Measurements from ENCODE around the gene RFX8.

DNA sequence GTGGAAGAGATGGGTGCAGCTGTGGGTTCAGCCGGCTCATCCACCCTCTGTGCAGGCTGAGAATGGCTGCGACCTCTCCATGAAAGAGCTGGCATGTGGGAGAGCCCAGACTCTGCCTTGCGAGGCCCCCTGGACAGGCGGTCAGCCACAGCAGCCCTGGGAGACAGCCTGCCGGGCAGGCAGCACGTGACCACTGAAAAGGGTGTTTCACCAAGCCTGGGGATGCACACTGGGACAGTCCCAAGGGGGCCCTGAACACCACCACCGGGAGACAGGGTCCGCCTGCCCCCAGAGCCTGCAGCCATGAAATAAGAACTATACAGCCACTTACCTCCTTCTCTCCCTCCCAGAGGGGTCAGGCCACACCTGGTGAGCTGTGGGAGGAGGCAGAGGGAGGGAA is 11.5 kb downstream of the RFX8 start:
- TF ChIP-seq, protein P1, sequence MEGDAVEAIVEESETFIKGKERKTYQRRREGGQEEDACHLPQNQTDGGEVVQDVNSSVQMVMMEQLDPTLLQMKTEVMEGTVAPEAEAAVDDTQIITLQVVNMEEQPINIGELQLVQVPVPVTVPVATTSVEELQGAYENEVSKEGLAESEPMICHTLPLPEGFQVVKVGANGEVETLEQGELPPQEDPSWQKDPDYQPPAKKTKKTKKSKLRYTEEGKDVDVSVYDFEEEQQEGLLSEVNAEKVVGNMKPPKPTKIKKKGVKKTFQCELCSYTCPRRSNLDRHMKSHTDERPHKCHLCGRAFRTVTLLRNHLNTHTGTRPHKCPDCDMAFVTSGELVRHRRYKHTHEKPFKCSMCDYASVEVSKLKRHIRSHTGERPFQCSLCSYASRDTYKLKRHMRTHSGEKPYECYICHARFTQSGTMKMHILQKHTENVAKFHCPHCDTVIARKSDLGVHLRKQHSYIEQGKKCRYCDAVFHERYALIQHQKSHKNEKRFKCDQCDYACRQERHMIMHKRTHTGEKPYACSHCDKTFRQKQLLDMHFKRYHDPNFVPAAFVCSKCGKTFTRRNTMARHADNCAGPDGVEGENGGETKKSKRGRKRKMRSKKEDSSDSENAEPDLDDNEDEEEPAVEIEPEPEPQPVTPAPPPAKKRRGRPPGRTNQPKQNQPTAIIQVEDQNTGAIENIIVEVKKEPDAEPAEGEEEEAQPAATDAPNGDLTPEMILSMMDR (IDR thresholded peaks at IDR 0.05): no peak
- TF ChIP-seq POLR2A (IDR thresholded peaks at IDR 0.05) (no peak), POLR2AphosphoS5 (IDR thresholded peaks at IDR 0.05) (no peak)

Data from transverse colon (tissue), 4 donors.